GM06990 (cell line): Measurements from ENCODE around the gene MAN1A1.

Experiments used
- DNase-seq: peaks from one replicate; pipeline ENCODE4 v3.0.0-alpha.2; 2011; ENCODE audit not compliant: insufficient read length; ENCODE audit errors: extremely low read depth
- H3K27me3 ChIP-seq: replicated peaks from 2 replicates; pipeline ENCODE4 v1.6.0; 2011; ENCODE audit warnings: low read length; ENCODE audit not compliant: control insufficient read depth, insufficient read depth
- H3K36me3 ChIP-seq: 2 replicates; pipeline ENCODE4 v1.5.1; 2011; ENCODE audit warnings: low read length; ENCODE audit not compliant: control insufficient read depth, insufficient read depth
- H3K4me3 ChIP-seq: replicated peaks from 2 replicates; pipeline ENCODE4 v1.5.1; 2011; ENCODE audit warnings: low read depth, mild to moderate bottlenecking, control low read depth, low read length
- CTCF ChIP-seq: IDR thresholded peaks from 2 replicates; pipeline ENCODE4 v1.5.1; 2011; ENCODE audit warnings: low read length, control low read depth, mild to moderate bottlenecking, inconsistent platforms; ENCODE audit not compliant: insufficient read depth, poor library complexity, severe bottlenecking

MAN1A1 gene

GRCh38 chr6:119333707-119334295 is 15.8 kb downstream of the MAN1A1 start:
- Histone ChIP-seq H3K27me3 (no peaks in the 10 kb centered on the region), H3K36me3 (peaks cover 2% of the 10 kb centered on the region), H3K4me3 (no peak overlapping the region)
- TF ChIP-seq CTCF = peak; percentile 48
- DNase-seq = no peak

GRCh38 chr6:119333063-119333609 is 16.4 kb downstream of the MAN1A1 start:
- Histone ChIP-seq H3K27me3 (no peaks in the 10 kb centered on the region), H3K36me3 (peaks cover 2% of the 10 kb centered on the region), H3K4me3 (no peak overlapping the region)
- DNase-seq = no peak
- TF ChIP-seq CTCF = no peak

- DNase-seq = no peak
- Histone ChIP-seq H3K36me3 (peaks cover 2% of the 10 kb centered on the region), H3K4me3 (no peak overlapping the region), H3K27me3 (no peaks in the 10 kb centered on the region)
- TF ChIP-seq CTCF = no peak
These were observed 17.8 kb downstream of the MAN1A1 start for GRCh38 chr6:119331663-119332286.

GRCh38 chr6:119330520-119331113 is 18.9 kb downstream of the MAN1A1 start:
- Histone ChIP-seq H3K4me3 (no peak overlapping the region), H3K36me3 (peaks cover 2% of the 10 kb centered on the region), H3K27me3 (no peaks in the 10 kb centered on the region)
- DNase-seq = no peak
- TF ChIP-seq CTCF = no peak

- Histone ChIP-seq H3K27me3 (no peaks in the 10 kb centered on the region), H3K4me3 (no peak overlapping the region), H3K36me3 (peaks cover 2% of the 10 kb centered on the region)
- no peak for TF ChIP-seq CTCF
- no peak for DNase-seq
These were observed 19.8 kb downstream of the MAN1A1 start for GRCh38 chr6:119329794-119330180.
